Retina (tissue), 1 donor: ENCODE results near the gene ZFPL1.
A peak's percentile ranks its signal among the peaks of the same experiment; 100 is the strongest.

Experiments used
- DNase-seq: peaks from one replicate; pipeline ENCODE4 v3.0.0-alpha.2; 2016

ZFPL1 gene

GRCh38 chr11:65131417-65131776 lies 47.4 kb downstream of the ZFPL1 start:
- no peak for DNase-seq

GRCh38 chr11:65131895-65132237 lies 47.8 kb downstream of the ZFPL1 start:
- DNase-seq, result no peak

GRCh38 chr11:65132238-65132987 lies 48.4 kb downstream of the ZFPL1 start:
- DNase-seq, result no peak

GRCh38 chr11:65132988-65133700 lies 49.1 kb downstream of the ZFPL1 start:
- no peak for DNase-seq

GRCh38 chr11:65133724-65134123 lies 49.7 kb downstream of the ZFPL1 start:
- no peak for DNase-seq

- peak; percentile 99 for DNase-seq
Measured at GRCh38 chr11:65134240-65134951, 50.4 kb downstream of the ZFPL1 start, which contains the start of gene SYVN1. Gene SYVN1 (minus strand): TSS chr11:65134519. CDS start chr11:65133601, 918 bp downstream.

- DNase-seq, result no peak
Measured at GRCh38 chr11:65134952-65135632, 51.1 kb downstream of the ZFPL1 start.

- DNase-seq, result no peak
Measured at GRCh38 chr11:65135633-65136145, 51.7 kb downstream of the ZFPL1 start.

- DNase-seq, result no peak
Measured at GRCh38 chr11:65136515-65137096, 52.6 kb downstream of the ZFPL1 start.
